Activated naive CD4-positive, alpha-beta T cell treated with anti-CD3 and anti-CD28 coated beads for 36 hours (primary cell): ENCODE results near the gene EXD3. TPM values are rescaled to one million over a fixed set of nuclear protein-coding genes. Genes with fewer than 3 reads are reported as not detected.

Experiments used
- CTCF ChIA-PET: fragments of 350-600 bp; sonication (Branson Sonifier 250); formaldehyde crosslinking; loops from one replicate; lab custom pipeline; 2021; ENCODE audit warnings: antibody characterized with exemption; lab: Charles Lee
- DNase-seq: peaks from one replicate; pipeline ENCODE4 v3.0.0-alpha.2; 2020
- H3K27ac Mint-ChIP-seq: one replicate; pipeline ENCODE4 v1.8.0; 2021; ENCODE audit warnings: mild to moderate bottlenecking, mixed read lengths
- H3K27me3 Mint-ChIP-seq: one replicate; pipeline ENCODE4 v1.8.0; 2021; ENCODE audit warnings: low read depth, mixed read lengths
- H3K36me3 Mint-ChIP-seq: one replicate; pipeline ENCODE4 v1.8.0; 2021; ENCODE audit warnings: low read depth, mixed read lengths
- H3K4me1 Mint-ChIP-seq: one replicate; pipeline ENCODE4 v1.8.0; 2021; ENCODE audit warnings: low read depth, mixed read lengths
- H3K4me3 Mint-ChIP-seq: one replicate; pipeline ENCODE4 v1.8.0; 2021; ENCODE audit warnings: mild to moderate bottlenecking, moderate library complexity, mixed read lengths
- H3K9me3 Mint-ChIP-seq: one replicate; pipeline ENCODE4 v1.8.0; 2021; ENCODE audit warnings: mixed read lengths
- intact Hi-C: fragments of 100-400 bp; cut with micrococcal nuclease; formaldehyde crosslinking; loops from one replicate; pipeline ENCODE4 v1.15.1; 2023
- total RNA-seq, 2 experiments: library from RNA; stranded (reverse); gene quantifications; one replicate each; pipeline ENCODE4 v1.2.3, GENCODE V29; 2021

The EXD3 gene
- total RNA-seq, 2 experiments from 2014 or later = 11.2 to 12.7 TPM

DNA sequence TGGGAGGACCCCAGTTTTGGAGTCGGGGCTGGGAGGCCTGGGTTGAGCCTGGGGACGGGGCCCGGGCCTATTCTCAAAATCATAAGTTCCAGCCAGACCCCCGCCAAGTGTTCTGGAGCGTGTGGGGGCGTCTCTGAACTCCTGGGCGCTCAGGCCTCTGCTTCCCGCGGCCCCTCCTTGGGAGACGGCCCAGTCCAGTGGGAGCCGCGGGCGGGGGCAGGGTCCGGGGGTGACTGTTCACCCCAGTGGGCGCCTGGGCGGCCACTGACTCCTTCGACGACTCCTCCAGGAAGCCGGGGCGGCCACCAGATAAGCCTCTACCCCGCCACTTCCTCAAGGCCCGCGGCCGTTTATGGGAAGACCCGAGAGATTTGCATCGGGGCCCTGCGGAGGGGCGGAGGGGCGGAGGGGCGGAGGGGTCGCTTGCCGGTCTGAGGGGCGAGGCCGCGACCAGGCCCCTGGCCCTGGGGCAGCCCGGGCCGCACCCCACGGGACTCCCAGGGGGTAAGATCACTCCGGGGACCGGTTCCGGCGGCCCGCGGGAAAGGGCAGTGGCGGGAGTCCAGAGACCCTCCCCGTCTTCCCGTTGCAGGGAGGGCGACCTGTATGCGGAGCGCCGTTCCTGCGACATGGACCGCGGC is 144.8 kb downstream of the EXD3 start:
- Mint-ChIP-seq H3K36me3 (no peaks in the 10 kb centered on the region), H3K4me1 (peaks cover 11% of the 10 kb centered on the region), H3K9me3 (no peaks in the 10 kb centered on the region), H3K4me3 (peak overlapping the region; percentile 59), H3K27ac (no peak overlapping the region), H3K27me3 (peaks cover 11% of the 10 kb centered on the region)
- intact Hi-C loops = no loop called here
- CTCF ChIA-PET = interaction anchor here (1.7 kb wide), 1 partner anchor 9 kb away, joined by 6 read pairs; no protein-coding TSS in a partner anchor
- DNase-seq = no peak

DNA sequence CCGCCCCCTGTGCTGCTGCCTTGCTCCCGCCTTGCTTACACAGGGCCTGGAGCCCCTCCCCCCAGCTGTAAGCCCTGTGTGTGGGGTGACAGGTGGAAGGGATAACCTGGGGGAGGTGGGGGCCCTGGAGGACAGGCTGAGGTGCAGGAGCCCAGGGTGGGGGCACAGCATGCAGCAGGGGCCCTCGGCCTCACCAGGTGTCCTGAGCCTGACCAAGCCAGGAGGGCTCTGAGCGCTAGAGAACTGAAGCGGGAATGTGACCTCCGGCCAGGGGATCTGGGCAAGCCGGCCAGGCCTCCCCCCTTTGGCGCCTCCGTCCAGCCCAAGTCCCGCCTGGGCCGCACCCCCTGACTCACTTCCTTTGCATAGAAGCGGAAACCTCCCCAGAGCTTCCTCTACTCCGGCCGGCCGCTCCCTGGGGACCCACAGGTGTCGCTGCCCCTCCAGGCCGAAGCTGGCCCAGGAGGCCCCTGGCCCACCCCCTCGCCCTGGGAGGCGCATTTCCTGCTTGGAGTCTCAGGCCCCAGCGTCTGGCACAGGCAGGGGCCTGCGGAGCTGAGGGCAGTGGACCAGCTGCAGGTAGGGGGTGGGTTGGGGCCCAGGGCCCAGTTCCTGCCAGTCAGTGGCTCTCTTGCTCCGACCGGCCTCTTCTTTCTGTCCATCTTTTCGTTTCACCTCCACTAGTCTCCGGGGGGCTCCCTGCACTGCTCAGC is 145.5 kb downstream of the EXD3 start, which contains the start of gene TOR4A:
Gene TOR4A, plus strand, starts transcription at position 398 of the 713 bp plus-strand sequence. CDS start 964 bp downstream, outside the sequence.
- peak within 1 kb of the TSS; percentile 59 for H3K4me3 Mint-ChIP-seq
- H3K9me3 Mint-ChIP-seq = no peaks in the 10 kb centered on the region
- H3K27me3 Mint-ChIP-seq = peaks cover 8% of the 10 kb centered on the region
- no peak within 1 kb of the TSS for H3K27ac Mint-ChIP-seq
- CTCF ChIA-PET = interaction anchor here (1.7 kb wide), 1 partner anchor 9 kb away, joined by 6 read pairs; no protein-coding TSS in a partner anchor
- H3K36me3 Mint-ChIP-seq = no peaks in the 10 kb centered on the region
- intact Hi-C loops = no loop called here
- peaks cover 11% of the 10 kb centered on the region for H3K4me1 Mint-ChIP-seq
- peak; percentile 61 for DNase-seq

DNA sequence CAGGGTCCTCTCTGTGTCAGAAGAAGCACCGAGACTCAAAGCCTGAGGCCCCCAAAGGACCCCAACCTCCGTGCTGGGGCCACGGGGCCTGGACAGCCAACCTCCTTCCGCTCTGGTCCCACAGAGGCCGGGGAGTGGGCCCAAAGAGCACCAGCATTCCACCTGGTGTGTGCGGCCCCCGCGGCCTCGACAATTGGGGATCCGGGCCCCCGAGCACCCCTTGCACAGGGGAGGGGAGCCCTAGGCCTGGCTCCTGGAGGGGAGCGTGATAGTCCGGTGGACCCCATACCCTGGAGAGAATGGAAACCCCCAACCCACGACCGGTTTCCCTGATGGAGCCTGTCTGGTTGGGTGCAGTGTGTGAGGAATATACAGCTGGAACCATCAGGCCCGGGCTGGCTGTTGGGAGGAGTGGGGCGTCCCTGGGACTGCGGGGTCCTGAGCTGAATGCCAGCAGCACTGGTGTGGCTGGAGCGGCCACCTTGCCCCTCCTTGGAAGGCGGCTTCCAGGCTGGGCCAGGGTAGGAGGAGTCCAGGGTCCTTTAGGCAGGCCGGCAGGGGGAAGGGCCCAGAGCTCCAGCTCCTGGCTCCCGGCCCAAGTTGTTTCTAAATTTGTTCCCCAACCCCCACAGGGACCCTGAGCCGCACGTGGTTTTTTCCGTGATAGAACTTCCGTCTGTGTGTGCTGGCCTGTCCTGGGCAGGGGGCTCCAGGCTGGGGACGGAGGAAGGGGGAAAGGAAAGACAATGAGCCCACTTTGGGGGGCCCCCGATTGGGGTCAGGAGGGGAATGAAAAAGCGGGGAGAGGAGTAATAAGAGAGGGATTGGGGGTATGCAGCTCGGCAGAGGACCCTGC is 146.3 kb downstream of the EXD3 start:
- intact Hi-C loops = no loop called here
- peaks cover 4% of the 10 kb centered on the region for H3K27me3 Mint-ChIP-seq
- CTCF ChIA-PET = interaction anchor here (1.2 to 1.7 kb wide), 2 partner anchors 10 to 40 kb away, joined by 3 to 6 read pairs; no protein-coding TSS in a partner anchor
- no peak overlapping the region for H3K27ac Mint-ChIP-seq
- H3K4me3 Mint-ChIP-seq = no peak overlapping the region
- no peaks in the 10 kb centered on the region for H3K9me3 Mint-ChIP-seq
- DNase-seq = no peak
- H3K4me1 Mint-ChIP-seq = peaks cover 11% of the 10 kb centered on the region
- no peaks in the 10 kb centered on the region for H3K36me3 Mint-ChIP-seq

DNA sequence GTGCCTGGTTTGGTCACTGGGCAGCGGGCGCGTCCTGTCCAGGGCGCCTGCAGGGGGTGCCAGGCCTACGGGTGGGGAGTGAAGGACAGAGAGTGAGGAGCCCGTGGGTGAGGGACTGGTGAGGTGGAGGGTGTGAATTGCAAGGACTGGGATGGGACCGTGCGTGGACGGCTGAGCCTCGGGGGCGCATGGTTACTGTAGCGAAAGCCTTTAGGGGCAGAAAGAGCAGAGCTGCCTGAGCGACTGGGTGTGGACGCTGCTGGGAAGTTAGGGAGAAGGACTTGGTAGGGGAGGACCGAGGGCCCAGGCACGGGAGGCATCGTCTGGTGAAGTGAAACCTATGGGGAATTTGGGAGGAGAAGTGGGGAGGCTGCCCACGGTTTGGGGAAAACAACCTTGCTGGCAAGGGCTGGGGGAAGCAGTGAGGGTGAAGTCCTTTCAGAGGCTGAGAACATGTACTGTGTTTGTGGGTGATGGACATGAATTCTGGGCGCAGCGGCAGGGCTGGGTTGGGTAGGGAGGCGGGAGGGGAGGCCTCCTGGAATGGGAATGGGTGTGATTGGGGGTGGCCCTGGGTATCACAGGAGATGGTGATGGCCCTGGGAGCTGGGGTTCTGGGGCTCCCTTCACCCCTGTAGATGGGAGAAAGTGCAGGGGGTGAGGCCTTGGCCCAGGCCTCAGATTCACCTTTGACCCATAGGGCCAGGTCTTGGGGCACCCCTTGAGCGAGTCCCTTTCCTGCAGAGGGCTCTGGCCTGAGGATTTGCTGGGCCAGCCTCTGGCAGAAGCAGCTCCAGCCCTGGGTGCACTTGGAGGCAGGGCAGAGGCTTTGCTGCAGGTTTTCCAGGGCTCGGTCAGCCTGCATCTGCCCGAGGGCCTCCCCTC is 147.1 kb downstream of the EXD3 start:
- intact Hi-C loops = no loop called here
- Mint-ChIP-seq H3K36me3 (peaks cover 7% of the 10 kb centered on the region), H3K27ac (no peak overlapping the region), H3K27me3 (peaks cover 4% of the 10 kb centered on the region), H3K4me3 (no peak overlapping the region), H3K9me3 (no peaks in the 10 kb centered on the region), H3K4me1 (peaks cover 18% of the 10 kb centered on the region)
- no peak for DNase-seq
- CTCF ChIA-PET = interaction anchor here (1.2 kb wide), 1 partner anchor 39 kb away, joined by 3 read pairs; no protein-coding TSS in a partner anchor

DNA sequence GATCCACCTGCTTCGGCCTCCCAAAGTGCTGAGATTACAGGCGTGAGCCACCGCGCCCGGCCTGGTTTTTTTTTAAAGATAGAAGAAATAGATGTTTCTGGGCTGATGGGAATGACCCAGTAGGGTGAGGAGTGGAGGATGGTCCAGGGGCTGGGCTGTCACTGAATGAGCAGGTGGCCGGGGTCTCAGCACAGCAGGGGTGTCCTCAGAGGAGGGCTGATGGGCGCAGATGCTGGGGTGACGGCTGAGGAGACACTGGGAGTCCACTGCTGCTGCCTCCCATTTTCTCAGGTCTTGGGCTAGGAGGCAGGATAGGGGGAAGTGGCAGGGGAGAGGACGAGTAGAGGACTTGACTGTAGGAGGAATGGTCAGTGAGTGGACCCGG is 147.8 kb downstream of the EXD3 start:
- peaks cover 4% of the 10 kb centered on the region for H3K27me3 Mint-ChIP-seq
- no peaks in the 10 kb centered on the region for H3K9me3 Mint-ChIP-seq
- intact Hi-C loops = no loop called here
- H3K4me3 Mint-ChIP-seq = no peak overlapping the region
- no peak for DNase-seq
- peaks cover 7% of the 10 kb centered on the region for H3K36me3 Mint-ChIP-seq
- H3K27ac Mint-ChIP-seq = no peak overlapping the region
- H3K4me1 Mint-ChIP-seq = peaks cover 18% of the 10 kb centered on the region
- CTCF ChIA-PET = interaction anchor here (1.2 kb wide), 1 partner anchor 11 kb away, joined by 3 read pairs; no protein-coding TSS in a partner anchor

DNA sequence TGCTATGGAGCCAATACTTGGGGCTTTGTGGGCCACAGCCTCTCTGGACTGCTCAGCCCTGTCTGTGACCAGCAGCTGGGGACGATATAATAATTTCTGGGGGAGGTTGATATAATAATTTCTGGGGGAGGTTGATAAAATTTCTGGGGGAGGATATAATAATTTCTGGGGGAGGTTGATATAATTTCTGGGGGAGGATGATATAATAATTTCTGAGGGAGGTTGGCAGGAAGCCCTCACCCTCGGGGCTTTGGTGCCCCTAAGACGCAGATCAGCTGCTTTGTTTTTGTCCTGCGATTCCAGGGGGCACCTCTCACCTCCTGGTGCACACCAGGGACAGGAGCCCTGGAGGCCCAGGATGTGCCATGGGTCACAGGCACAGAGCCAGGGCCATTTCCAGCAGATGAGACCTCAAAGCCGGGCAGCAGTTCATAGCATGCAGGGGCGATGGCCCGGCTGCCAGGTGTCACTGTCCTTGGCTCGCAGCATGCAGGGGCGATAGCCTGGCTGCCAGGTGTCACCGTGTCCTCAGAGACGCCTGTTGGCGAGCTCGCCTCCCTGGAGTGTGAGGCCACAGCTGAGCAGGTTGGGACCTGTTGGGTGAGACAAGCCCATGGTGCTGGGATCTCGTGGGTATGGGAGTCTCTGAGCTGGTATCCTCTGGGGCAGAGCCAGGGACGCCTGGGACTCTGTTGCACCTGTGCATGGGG is 149.2 kb downstream of the EXD3 start:
- peaks cover 16% of the 10 kb centered on the region for H3K36me3 Mint-ChIP-seq
- DNase-seq = no peak
- peaks cover 4% of the 10 kb centered on the region for H3K27me3 Mint-ChIP-seq
- no peak overlapping the region for H3K27ac Mint-ChIP-seq
- CTCF ChIA-PET = interaction anchor here (0.6 to 1.2 kb wide), 2 partner anchors 13 to 148 kb away, joined by 3 read pairs; no protein-coding TSS in a partner anchor
- H3K4me3 Mint-ChIP-seq = no peak overlapping the region
- intact Hi-C loops = no loop called here
- H3K4me1 Mint-ChIP-seq = peaks cover 18% of the 10 kb centered on the region
- no peaks in the 10 kb centered on the region for H3K9me3 Mint-ChIP-seq

DNA sequence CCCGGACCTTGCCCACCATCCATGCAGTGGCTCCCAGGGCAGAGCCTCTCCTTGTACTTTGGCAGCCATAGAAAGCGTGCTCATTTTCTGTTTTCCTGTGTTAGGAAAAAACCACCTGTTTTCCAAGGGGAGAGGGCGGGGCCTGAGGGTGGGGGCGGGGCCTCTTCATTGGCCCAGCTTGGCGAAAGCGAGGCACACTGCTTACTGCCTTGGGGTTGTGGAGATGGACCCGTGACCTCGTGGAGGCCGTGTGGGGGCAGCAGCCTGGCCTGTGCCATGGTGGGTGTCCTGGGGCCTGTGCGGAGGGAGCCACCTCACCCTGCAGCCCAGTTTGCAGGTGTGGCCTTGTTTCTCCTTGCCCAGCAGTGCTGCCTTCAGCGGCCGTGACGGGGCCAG is 149.9 kb downstream of the EXD3 start:
- DNase-seq = no peak
- peaks cover 19% of the 10 kb centered on the region for H3K36me3 Mint-ChIP-seq
- no peak overlapping the region for H3K4me3 Mint-ChIP-seq
- intact Hi-C loops = no loop called here
- CTCF ChIA-PET = interaction anchor here (0.6 to 0.9 kb wide), 2 partner anchors 11 to 149 kb away, joined by 3 read pairs; no protein-coding TSS in a partner anchor
- H3K27ac Mint-ChIP-seq = no peak overlapping the region
- peaks cover 4% of the 10 kb centered on the region for H3K27me3 Mint-ChIP-seq
- H3K4me1 Mint-ChIP-seq = peaks cover 18% of the 10 kb centered on the region
- H3K9me3 Mint-ChIP-seq = no peaks in the 10 kb centered on the region

DNA sequence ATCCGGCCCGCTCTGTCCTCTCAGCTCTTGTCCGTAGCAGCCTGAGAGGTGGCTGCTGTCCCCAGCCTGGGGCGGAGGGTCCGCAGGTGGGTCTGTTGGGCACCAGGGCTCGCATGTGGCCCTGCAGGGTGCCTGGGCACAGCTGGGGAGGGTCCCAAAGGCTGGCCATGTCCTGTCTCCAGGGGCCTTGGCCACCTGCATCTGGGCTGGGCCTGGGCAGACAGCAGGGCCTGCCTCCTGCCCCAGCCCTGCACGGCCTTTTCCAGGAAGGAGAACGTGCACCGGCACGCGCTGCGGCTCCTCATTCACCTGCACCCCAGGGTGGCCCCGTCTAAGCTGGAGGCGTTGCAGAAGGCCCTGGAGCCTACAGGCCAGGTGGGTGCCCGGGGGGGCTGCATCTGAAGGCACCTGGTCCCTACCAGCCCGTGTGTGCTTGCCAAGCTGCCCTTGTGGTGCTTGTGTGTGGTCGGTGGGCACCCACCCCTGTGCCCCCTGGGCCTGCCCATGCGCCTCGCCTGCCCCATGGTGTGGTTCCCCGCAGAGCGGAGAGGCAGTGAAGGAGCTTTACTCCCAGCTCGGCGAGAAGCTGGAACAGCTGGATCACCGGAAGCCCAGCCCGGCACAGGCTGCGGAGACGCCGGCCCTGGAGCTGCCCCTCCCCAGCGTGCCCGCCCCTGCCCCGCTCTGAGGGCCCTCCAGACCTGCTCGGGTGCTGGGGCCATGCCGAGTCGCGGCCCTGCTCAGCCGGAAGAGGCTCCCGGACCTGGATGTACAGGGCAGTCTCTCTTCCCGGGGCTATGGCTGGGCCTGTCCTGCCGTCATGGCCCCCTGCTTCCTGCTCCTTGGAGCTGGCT is 150.5 kb downstream of the EXD3 start:
- Mint-ChIP-seq H3K27ac (no peak overlapping the region), H3K27me3 (peaks cover 4% of the 10 kb centered on the region), H3K9me3 (no peaks in the 10 kb centered on the region), H3K4me3 (no peak overlapping the region), H3K4me1 (peaks cover 17% of the 10 kb centered on the region), H3K36me3 (peaks cover 23% of the 10 kb centered on the region)
- intact Hi-C loops = no loop called here
- DNase-seq = no peak
- CTCF ChIA-PET = interaction anchor here (0.9 kb wide), 1 partner anchor 10 kb away, joined by 3 read pairs; no protein-coding TSS in a partner anchor

DNA sequence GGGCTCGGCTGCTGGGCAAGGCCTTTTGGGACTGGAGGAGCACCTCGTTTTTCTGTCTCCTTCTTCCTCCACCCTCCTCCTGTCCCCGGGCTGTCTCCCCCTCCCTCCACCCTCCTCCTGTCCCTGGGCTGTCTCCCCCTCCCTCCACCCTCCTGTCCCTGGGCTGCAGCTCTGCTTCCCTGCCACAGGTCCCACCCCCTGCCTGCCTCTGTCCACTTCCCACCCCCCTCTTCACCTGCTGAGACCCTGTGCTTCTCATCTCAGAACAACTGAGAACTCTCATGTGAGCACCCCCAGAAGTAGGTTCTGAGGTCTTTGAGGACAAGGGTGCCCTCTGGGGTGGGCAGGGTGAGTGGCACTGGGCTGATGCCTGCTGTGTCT is 151.3 kb downstream of the EXD3 start:
- DNase-seq = no peak
- Mint-ChIP-seq H3K9me3 (no peaks in the 10 kb centered on the region), H3K27me3 (no peaks in the 10 kb centered on the region), H3K27ac (no peak overlapping the region), H3K36me3 (peaks cover 28% of the 10 kb centered on the region), H3K4me3 (no peak overlapping the region), H3K4me1 (peaks cover 12% of the 10 kb centered on the region)
- CTCF ChIA-PET = interaction anchor here (0.8 kb wide), 1 partner anchor 10 kb away, joined by 3 read pairs; no protein-coding TSS in a partner anchor
- intact Hi-C loops = no loop called here

DNA sequence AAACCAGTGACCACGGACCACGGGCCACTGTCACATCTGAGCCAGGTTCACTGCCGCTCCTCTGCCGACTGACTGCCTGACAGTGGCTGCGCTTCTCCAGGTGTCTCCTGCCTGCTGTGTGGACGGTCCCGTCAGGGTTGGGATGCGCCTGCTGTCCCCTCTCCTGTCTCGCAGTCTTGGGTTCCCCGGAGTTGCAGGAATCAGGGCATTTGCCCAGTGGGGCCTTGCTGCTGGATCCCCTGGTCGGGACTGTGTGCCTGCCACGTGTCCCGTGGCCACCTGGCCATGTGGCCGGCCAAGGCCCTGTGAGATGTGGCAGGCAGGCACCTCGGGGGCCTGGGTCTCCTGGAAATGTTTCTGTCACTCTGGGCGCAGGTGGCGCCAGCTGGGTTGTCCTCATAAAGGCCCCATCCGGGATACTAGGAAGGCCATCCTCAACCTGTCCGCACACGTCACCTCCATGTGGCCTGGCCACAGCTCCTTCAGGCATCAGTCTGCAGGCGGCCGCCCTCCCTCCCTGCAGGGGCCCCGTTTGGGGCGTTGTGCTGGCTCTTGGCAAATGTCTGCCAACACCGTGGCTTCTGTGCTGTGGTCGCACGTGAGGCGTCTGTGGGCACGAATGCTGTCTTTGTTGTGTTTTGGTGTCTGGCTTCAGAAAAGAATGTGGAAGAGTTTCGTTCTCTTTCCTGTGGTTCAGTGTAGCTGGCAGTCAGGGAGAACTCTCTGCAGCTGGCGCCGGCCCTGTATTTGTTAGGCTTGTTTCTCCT is 151.8 kb downstream of the EXD3 start:
- CTCF ChIA-PET = interaction anchor here (0.8 kb wide), 1 partner anchor 9 kb away, joined by 3 read pairs; no protein-coding TSS in a partner anchor
- Mint-ChIP-seq H3K27ac (no peak overlapping the region), H3K9me3 (no peaks in the 10 kb centered on the region), H3K4me3 (no peak overlapping the region), H3K27me3 (no peaks in the 10 kb centered on the region), H3K4me1 (peaks cover 11% of the 10 kb centered on the region), H3K36me3 (peaks cover 28% of the 10 kb centered on the region)
- intact Hi-C loops = no loop called here
- DNase-seq = no peak
